ENCODE data around the gene PTPRM. TPM values are rescaled to one million over a fixed set of nuclear protein-coding genes. Genes with fewer than 3 reads are reported as not detected.

Gene PTPRM
- total and polyA plus RNA-seq, 2 of the 4 experiments (the other 2 are of a cell fraction) = 28.3 to 51.2 TPM

DNA sequence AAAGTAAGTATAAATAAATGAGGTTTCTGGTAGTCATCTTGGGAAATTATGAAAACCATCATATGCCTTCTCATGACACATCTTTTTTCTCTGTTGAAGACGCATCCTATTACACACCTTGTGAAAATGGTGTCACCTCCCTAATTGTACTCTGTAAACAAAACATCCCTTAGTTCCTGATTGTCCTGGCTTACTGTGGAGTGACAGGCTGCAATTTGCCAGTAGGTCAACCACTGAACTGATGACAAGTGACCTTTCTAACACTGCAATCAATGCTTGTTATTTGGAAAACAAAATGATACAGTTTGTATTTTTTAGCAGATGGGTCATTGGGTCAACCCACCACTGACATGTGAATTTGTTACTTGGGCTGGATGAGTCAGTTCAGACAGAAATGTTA lies 219.5 kb downstream of the PTPRM start:
- H4K5ac ChIP-seq (ENCODE audit: low read depth, low read length) = no peak overlapping the region
- no peak overlapping the region for H3K56ac ChIP-seq (ENCODE audit: extremely low read depth, insufficient read depth, low read length)
- no peak overlapping the region for H3K18ac ChIP-seq (ENCODE audit: low read depth, low read length)
- DNase-seq (no peak), ATAC-seq (ENCODE audit: low read depth) (no peak)
- no TSS peak for BruUV-seq (replicated peaks)
- no peak overlapping the region for H3K4me3 ChIP-seq (ENCODE audit: insufficient read depth, low read depth, low read length)
- CTCF ChIA-PET = no interaction called here
- H2BK15ac ChIP-seq (ENCODE audit: low read depth, low read length) = no peak overlapping the region
- POLR2A ChIA-PET (ENCODE audit: unreplicated experiment) = no interaction called here
- no peak overlapping the region for H2AK5ac ChIP-seq (ENCODE audit: low read depth, low read length)
- H2BK20ac ChIP-seq (ENCODE audit: low read depth, low read length) = no peak overlapping the region
- no peak overlapping the region for H3K14ac ChIP-seq (replicated peaks; ENCODE audit: low read depth, low read length)
- H4K20me1 ChIP-seq (ENCODE audit: insufficient read depth, low read length) = peaks cover 4% of the 10 kb centered on the region
- no peak overlapping the region for H4K91ac ChIP-seq (ENCODE audit: insufficient read depth, low read depth, low read length)
- dilution Hi-C loops (cut with HindIII; ENCODE audit: low sequenced_read_pairs, unreplicated experiment) = no loop called here
- H3K36me3 ChIP-seq (ENCODE audit: control insufficient read depth, insufficient read depth, low read length) = no peaks in the 10 kb centered on the region
- no peak overlapping the region for H2BK5ac ChIP-seq (ENCODE audit: low read depth, low read length, poor library complexity, severe bottlenecking)
- peaks cover 2% of the 10 kb centered on the region; the same call in 1 of the 2 replicates for H3K4me1 ChIP-seq (ENCODE audit: control insufficient read depth, insufficient read depth, low read length)
- no peak overlapping the region for H3K4ac ChIP-seq (ENCODE audit: low read depth, low read length)
- TF ChIP-seq CEBPB (IDR thresholded peaks at IDR 0.05; ENCODE audit: low read depth, low read length) = no peak
- no peak for TF ChIP-seq MXI1 (IDR thresholded peaks at IDR 0.05; ENCODE audit: borderline replicate concordance, low read depth, low read length)
- no peak for TF ChIP-seq POLR2A (IDR thresholded peaks at IDR 0.05; ENCODE audit: low read depth, low read length)
- no peak for TF ChIP-seq RCOR1 (IDR thresholded peaks at IDR 0.05; ENCODE audit: insufficient replicate concordance, low read length)
- TF ChIP-seq RAD21 (IDR thresholded peaks at IDR 0.05; ENCODE audit: low read length) = no peak
- TF ChIP-seq CHD1 (IDR thresholded peaks at IDR 0.05; ENCODE audit: low read depth, low read length) = no peak
- TF ChIP-seq, protein P1, sequence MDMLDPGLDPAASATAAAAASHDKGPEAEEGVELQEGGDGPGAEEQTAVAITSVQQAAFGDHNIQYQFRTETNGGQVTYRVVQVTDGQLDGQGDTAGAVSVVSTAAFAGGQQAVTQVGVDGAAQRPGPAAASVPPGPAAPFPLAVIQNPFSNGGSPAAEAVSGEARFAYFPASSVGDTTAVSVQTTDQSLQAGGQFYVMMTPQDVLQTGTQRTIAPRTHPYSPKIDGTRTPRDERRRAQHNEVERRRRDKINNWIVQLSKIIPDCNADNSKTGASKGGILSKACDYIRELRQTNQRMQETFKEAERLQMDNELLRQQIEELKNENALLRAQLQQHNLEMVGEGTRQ (IDR thresholded peaks at IDR 0.05; ENCODE audit: low read depth, low read length) = no peak
- no peak for TF ChIP-seq FOS (IDR thresholded peaks at IDR 0.05; ENCODE audit: low read depth, low read length)
- TF ChIP-seq MAFK (IDR thresholded peaks at IDR 0.05; ENCODE audit: low read depth, low read length) = no peak
- TF ChIP-seq, protein P2, sequence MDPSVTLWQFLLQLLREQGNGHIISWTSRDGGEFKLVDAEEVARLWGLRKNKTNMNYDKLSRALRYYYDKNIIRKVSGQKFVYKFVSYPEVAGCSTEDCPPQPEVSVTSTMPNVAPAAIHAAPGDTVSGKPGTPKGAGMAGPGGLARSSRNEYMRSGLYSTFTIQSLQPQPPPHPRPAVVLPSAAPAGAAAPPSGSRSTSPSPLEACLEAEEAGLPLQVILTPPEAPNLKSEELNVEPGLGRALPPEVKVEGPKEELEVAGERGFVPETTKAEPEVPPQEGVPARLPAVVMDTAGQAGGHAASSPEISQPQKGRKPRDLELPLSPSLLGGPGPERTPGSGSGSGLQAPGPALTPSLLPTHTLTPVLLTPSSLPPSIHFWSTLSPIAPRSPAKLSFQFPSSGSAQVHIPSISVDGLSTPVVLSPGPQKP (IDR thresholded peaks at IDR 0.05; ENCODE audit: borderline replicate concordance, low read depth, low read length) = no peak
- TF ChIP-seq, protein P3, sequence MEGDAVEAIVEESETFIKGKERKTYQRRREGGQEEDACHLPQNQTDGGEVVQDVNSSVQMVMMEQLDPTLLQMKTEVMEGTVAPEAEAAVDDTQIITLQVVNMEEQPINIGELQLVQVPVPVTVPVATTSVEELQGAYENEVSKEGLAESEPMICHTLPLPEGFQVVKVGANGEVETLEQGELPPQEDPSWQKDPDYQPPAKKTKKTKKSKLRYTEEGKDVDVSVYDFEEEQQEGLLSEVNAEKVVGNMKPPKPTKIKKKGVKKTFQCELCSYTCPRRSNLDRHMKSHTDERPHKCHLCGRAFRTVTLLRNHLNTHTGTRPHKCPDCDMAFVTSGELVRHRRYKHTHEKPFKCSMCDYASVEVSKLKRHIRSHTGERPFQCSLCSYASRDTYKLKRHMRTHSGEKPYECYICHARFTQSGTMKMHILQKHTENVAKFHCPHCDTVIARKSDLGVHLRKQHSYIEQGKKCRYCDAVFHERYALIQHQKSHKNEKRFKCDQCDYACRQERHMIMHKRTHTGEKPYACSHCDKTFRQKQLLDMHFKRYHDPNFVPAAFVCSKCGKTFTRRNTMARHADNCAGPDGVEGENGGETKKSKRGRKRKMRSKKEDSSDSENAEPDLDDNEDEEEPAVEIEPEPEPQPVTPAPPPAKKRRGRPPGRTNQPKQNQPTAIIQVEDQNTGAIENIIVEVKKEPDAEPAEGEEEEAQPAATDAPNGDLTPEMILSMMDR (conservative IDR thresholded peaks at IDR 0.05; ENCODE audit: low read depth, low read length) = no peak
- TF ChIP-seq NFE2L2 (IDR thresholded peaks at IDR 0.05; ENCODE audit: low read depth, low read length) = no peak
- H3K27me3 ChIP-seq (ENCODE audit: control insufficient read depth, insufficient read depth, low read length) = no peaks in the 10 kb centered on the region
- no peak overlapping the region for H3K9ac ChIP-seq (ENCODE audit: low read depth, low read length)
- H4K8ac ChIP-seq (ENCODE audit: low read depth in 2 of 2, low read length in 2 of 2) = no peak overlapping the region
- H2AFZ ChIP-seq (replicated peaks; ENCODE audit: low read length, poor library complexity) = no peak overlapping the region
- no peak overlapping the region for H2AK9ac ChIP-seq (replicated peaks; ENCODE audit: low read depth, low read length, poor library complexity)
- 67% methylated on average over 1 of the region's 1 CpG; no CpG with 5 or more reads in 1 of the 2 experiments for WGBS, 2 experiments (ENCODE audit: extremely low coverage in 2 of 2, insufficient read length in 1 of 2)
- H3K79me1 ChIP-seq (ENCODE audit: low read depth in 1 of 2, low read length in 2 of 2) = peaks cover 6 to 11% of the 10 kb centered on the region in 2 experiments; a peak in 3 of 4 replicates
- no peak overlapping the region for H3K4me2 ChIP-seq (ENCODE audit: low read depth, low read length)
- in situ Hi-C loops (cut with MboI; ENCODE audit: low sequenced_read_pairs) = loop anchor here (25.0 kb wide), 1 partner anchor 601 kb away; no protein-coding TSS in a partner anchor
- peaks cover 2% of the 10 kb centered on the region for H3K9me1 ChIP-seq (ENCODE audit: insufficient read depth, low read length)
- no peak overlapping the region for H3K23ac ChIP-seq (ENCODE audit: low read depth, low read length)
- H3K9me3 ChIP-seq (ENCODE audit: control insufficient read depth, insufficient read depth, low read length) = no peaks in the 10 kb centered on the region
- intact Hi-C loops (cut with micrococcal nuclease) = loop anchor here (5.0 kb wide), 1 partner anchor 601 kb away; no protein-coding TSS in a partner anchor
- H3K27ac ChIP-seq (ENCODE audit: insufficient read depth, low read length) = no peak overlapping the region
- no peak overlapping the region for H2BK120ac ChIP-seq (ENCODE audit: low read depth, low read length)
